Chondrocyte (in vitro differentiated cells): ENCODE measurements around the gene FAM193A. TPM values are rescaled to one million over a fixed set of nuclear protein-coding genes. Genes with fewer than 3 reads are reported as not detected.

Experiments used
- DNase-seq: peaks from one replicate; pipeline ENCODE4 v3.0.0; 2021; ENCODE audit warnings: mixed read lengths, low spot score
- H3K27ac Mint-ChIP-seq: one replicate; pipeline ENCODE4 v1.8.0; 2021; ENCODE audit warnings: mild to moderate bottlenecking, moderate library complexity, mixed read lengths; ENCODE audit not compliant: unreplicated experiment
- H3K27me3 Mint-ChIP-seq: 2 replicates; pipeline ENCODE4 v1.8.0; 2021; ENCODE audit warnings: low read depth, mixed read lengths
- H3K36me3 Mint-ChIP-seq: 2 replicates; pipeline ENCODE4 v1.8.0; 2021; ENCODE audit warnings: low read depth, mixed read lengths
- H3K4me1 Mint-ChIP-seq: 2 replicates; pipeline ENCODE4 v1.8.0; 2021; ENCODE audit warnings: low read depth, mild to moderate bottlenecking, mixed read lengths
- H3K4me3 Mint-ChIP-seq: one replicate; pipeline ENCODE4 v1.8.0; 2021; ENCODE audit warnings: mild to moderate bottlenecking, moderate library complexity, mixed read lengths; ENCODE audit not compliant: unreplicated experiment
- H3K9me3 Mint-ChIP-seq: 2 replicates; pipeline ENCODE4 v1.8.0; 2021; ENCODE audit warnings: low read depth, mixed read lengths
- CTCF ChIP-seq: fragments of 200-600 bp; sonication (generic); IDR thresholded peaks from 2 replicates; pipeline ENCODE4 v1.5.0; 2021; ENCODE audit warnings: antibody characterized with exemption, mild to moderate bottlenecking, moderate library complexity
- total RNA-seq: library from RNA; stranded (reverse); gene quantifications from 3 replicates; pipeline ENCODE4 v1.2.1, GENCODE V29; 2021

The FAM193A gene
- total RNA-seq, 1 donor from 2014 or later, result 24.9 TPM

- DNase-seq, result peak; percentile 21
- Mint-ChIP-seq H3K27me3 (no peaks in the 10 kb centered on the region), H3K4me1 (peaks cover 31% of the 10 kb centered on the region), H3K27ac (no peak overlapping the region), H3K9me3 (peaks cover 3% of the 10 kb centered on the region), H3K4me3 (no peak overlapping the region), H3K36me3 (peaks cover 23% of the 10 kb centered on the region)
- no peak for TF ChIP-seq CTCF
These were observed 179.0 kb downstream of the FAM193A start for GRCh38 chr4:2715426-2715825.

- Mint-ChIP-seq H3K4me1 (peaks cover 31% of the 10 kb centered on the region), H3K27ac (no peak overlapping the region), H3K9me3 (peaks cover 3% of the 10 kb centered on the region), H3K4me3 (no peak overlapping the region), H3K27me3 (no peaks in the 10 kb centered on the region), H3K36me3 (peaks cover 24% of the 10 kb centered on the region)
- TF ChIP-seq CTCF, result no peak
- DNase-seq, result peak; percentile 59
These were observed 179.8 kb downstream of the FAM193A start for GRCh38 chr4:2716236-2716635.

GRCh38 chr4:2721586-2721985 lies 185.1 kb downstream of the FAM193A start:
- H3K27me3 Mint-ChIP-seq, result no peaks in the 10 kb centered on the region
- no peak overlapping the region for H3K27ac Mint-ChIP-seq
- no peak for TF ChIP-seq CTCF
- no peak overlapping the region for H3K4me3 Mint-ChIP-seq
- peak; percentile 58 for DNase-seq
- no peaks in the 10 kb centered on the region for H3K4me1 Mint-ChIP-seq
- no peaks in the 10 kb centered on the region for H3K9me3 Mint-ChIP-seq
- peaks cover 8% of the 10 kb centered on the region for H3K36me3 Mint-ChIP-seq

GRCh38 chr4:2722033-2722432 lies 185.6 kb downstream of the FAM193A start:
- Mint-ChIP-seq H3K27ac (no peak overlapping the region), H3K4me1 (no peaks in the 10 kb centered on the region), H3K4me3 (no peak overlapping the region), H3K27me3 (no peaks in the 10 kb centered on the region), H3K9me3 (no peaks in the 10 kb centered on the region), H3K36me3 (peaks cover 8% of the 10 kb centered on the region)
- TF ChIP-seq CTCF, result no peak
- peak; percentile 56 for DNase-seq

- no peak overlapping the region for H3K27ac Mint-ChIP-seq
These were observed 187.3 kb downstream of the FAM193A start for GRCh38 chr4:2723751-2724150.

More at GRCh38 chr4:2723751-2724150, 187.3 kb downstream of the FAM193A start:
- peaks cover 8% of the 10 kb centered on the region for H3K36me3 Mint-ChIP-seq
- H3K9me3 Mint-ChIP-seq, result no peaks in the 10 kb centered on the region
- no peak overlapping the region for H3K4me3 Mint-ChIP-seq
- TF ChIP-seq CTCF, result no peak
- DNase-seq, result no peak
- no peaks in the 10 kb centered on the region for H3K27me3 Mint-ChIP-seq
- H3K4me1 Mint-ChIP-seq, result no peaks in the 10 kb centered on the region
